Activated CD4-positive, alpha-beta T cell treated with anti-CD3 and anti-CD28 coated beads, Interleukin-2, amount 10 ng/mL, durations not matched to agents 7 days and 5 days (primary cell): ENCODE data around the gene TXNRD2. TPM values are rescaled to one million over a fixed set of nuclear protein-coding genes. Genes with fewer than 3 reads are reported as not detected.
"Not testable (repeated sequence)": the region's sequence is repeated elsewhere in the genome, so short reads cannot be mapped to it uniquely, and the experiment has no call there.

ENCODE experiments used
- CTCF ChIA-PET: fragments of 350-600 bp; sonication (Branson Sonifier 250); formaldehyde crosslinking; loops from one replicate; lab custom pipeline; 2021; ENCODE audit warnings: antibody characterized with exemption; lab: Charles Lee
- POLR2A ChIA-PET: fragments of 350-600 bp; sonication (Branson Sonifier 250); formaldehyde crosslinking; loops from one replicate; lab custom pipeline; 2021; ENCODE audit warnings: antibody characterized with exemption; lab: Charles Lee
- DNase-seq: peaks from one replicate; pipeline ENCODE4 v3.0.0-alpha.2; 2020
- H3K27ac Mint-ChIP-seq: one replicate; pipeline ENCODE4 v1.8.0; 2021; ENCODE audit warnings: mild to moderate bottlenecking, moderate library complexity, mixed read lengths
- H3K27me3 Mint-ChIP-seq: one replicate; pipeline ENCODE4 v1.8.0; 2021; ENCODE audit warnings: mixed read lengths
- H3K36me3 Mint-ChIP-seq: one replicate; pipeline ENCODE4 v1.8.0; 2021; ENCODE audit warnings: low read depth, mixed read lengths
- H3K4me1 Mint-ChIP-seq: one replicate; pipeline ENCODE4 v1.8.0; 2021; ENCODE audit warnings: mixed read lengths
- H3K4me3 Mint-ChIP-seq: one replicate; pipeline ENCODE4 v1.8.0; 2021; ENCODE audit warnings: mild to moderate bottlenecking, moderate library complexity, mixed read lengths
- H3K9me3 Mint-ChIP-seq: one replicate; pipeline ENCODE4 v1.8.0; 2021; ENCODE audit warnings: mixed read lengths
- total RNA-seq, 2 experiments: library from RNA; stranded (reverse); gene quantifications; one replicate each; pipeline ENCODE4 v1.2.3, GENCODE V29; 2021

The TXNRD2 gene
- total RNA-seq, 2 experiments from 2014 or later = 19.3 to 21.9 TPM

- CTCF ChIA-PET = interaction anchor here (1.1 to 2.3 kb wide), 2 partner anchors 11 to 212 kb away, joined by 4 to 7 read pairs; no protein-coding TSS in a partner anchor
- Mint-ChIP-seq H3K9me3 (no peaks in the 10 kb centered on the region), H3K36me3 (peaks cover 7% of the 10 kb centered on the region), H3K4me3 (peak overlapping the region; percentile 89), H3K27ac (peak overlapping the region; percentile 96), H3K4me1 (peaks cover 36% of the 10 kb centered on the region), H3K27me3 (no peaks in the 10 kb centered on the region)
- POLR2A ChIA-PET = no interaction called here
- no peak for DNase-seq
These were observed 801 bp upstream of the TXNRD2 start for GRCh38 chr22:19942157-19943081.

GRCh38 chr22:19940536-19941364 is 868 bp downstream of the TXNRD2 start:
- DNase-seq = no peak
- Mint-ChIP-seq H3K36me3 (peaks cover 23% of the 10 kb centered on the region), H3K4me1 (peaks cover 29% of the 10 kb centered on the region), H3K9me3 (peaks cover 7% of the 10 kb centered on the region), H3K27me3 (no peaks in the 10 kb centered on the region), H3K4me3 (peak overlapping the region; percentile 89), H3K27ac (peak overlapping the region; percentile 96)
- ChIA-PET CTCF (interaction anchor here (2.3 kb wide), 1 partner anchor 210 kb away, joined by 7 read pairs; no protein-coding TSS in a partner anchor), POLR2A (interaction anchor here (0.7 kb wide), 1 partner anchor 15 kb away, joined by 4 read pairs; no protein-coding TSS in a partner anchor)

GRCh38 chr22:19937616-19938473 is 3.8 kb downstream of the TXNRD2 start:
- no peaks in the 10 kb centered on the region for H3K27me3 Mint-ChIP-seq
- DNase-seq = no peak
- H3K4me1 Mint-ChIP-seq = peaks cover 17% of the 10 kb centered on the region
- peaks cover 14% of the 10 kb centered on the region for H3K9me3 Mint-ChIP-seq
- H3K27ac Mint-ChIP-seq = no peak overlapping the region
- CTCF ChIA-PET = no interaction called here
- POLR2A ChIA-PET = no interaction called here
- peaks cover 23% of the 10 kb centered on the region for H3K36me3 Mint-ChIP-seq
- H3K4me3 Mint-ChIP-seq = no peak overlapping the region

- Mint-ChIP-seq H3K27ac (no peak overlapping the region), H3K27me3 (no peaks in the 10 kb centered on the region), H3K4me1 (peaks cover 11% of the 10 kb centered on the region), H3K36me3 (peaks cover 22% of the 10 kb centered on the region), H3K4me3 (no peak overlapping the region), H3K9me3 (peaks cover 14% of the 10 kb centered on the region)
- POLR2A ChIA-PET = no interaction called here
- CTCF ChIA-PET = no interaction called here
- DNase-seq = no peak
These were observed 5.1 kb downstream of the TXNRD2 start for GRCh38 chr22:19936513-19936912.

- H3K4me1 Mint-ChIP-seq, H3K27ac Mint-ChIP-seq, POLR2A ChIA-PET, DNase-seq, H3K4me3 Mint-ChIP-seq, H3K27me3 Mint-ChIP-seq: not testable (repeated sequence)
- Mint-ChIP-seq H3K36me3 (peaks cover 22% of the 10 kb centered on the region), H3K9me3 (peaks cover 14% of the 10 kb centered on the region)
- CTCF ChIA-PET = interaction anchor here (1.6 kb wide), 1 partner anchor 25 kb away, joined by 4 read pairs; no protein-coding TSS in a partner anchor
These were observed 6.4 kb downstream of the TXNRD2 start for GRCh38 chr22:19935123-19935718.

GRCh38 chr22:19933341-19934241 is 8.0 kb downstream of the TXNRD2 start:
- POLR2A ChIA-PET = no interaction called here
- no peak overlapping the region for H3K27ac Mint-ChIP-seq

GRCh38 chr22:19932367-19933206 is 9.0 kb downstream of the TXNRD2 start:
- peaks cover 22% of the 10 kb centered on the region for H3K36me3 Mint-ChIP-seq
- H3K27me3 Mint-ChIP-seq = no peaks in the 10 kb centered on the region
- ChIA-PET CTCF (interaction anchor here (0.6 to 1.9 kb wide), 3 partner anchors 19 to 22 kb away, joined by 3 to 5 read pairs (median 5); no protein-coding TSS in a partner anchor), POLR2A (no interaction called here)
- no peak for DNase-seq
- no peak overlapping the region for H3K27ac Mint-ChIP-seq
- no peaks in the 10 kb centered on the region for H3K4me1 Mint-ChIP-seq
- H3K9me3 Mint-ChIP-seq = peaks cover 14% of the 10 kb centered on the region
- no peak overlapping the region for H3K4me3 Mint-ChIP-seq

More at GRCh38 chr22:19933341-19934241, 8.0 kb downstream of the TXNRD2 start:
- Mint-ChIP-seq H3K36me3 (peaks cover 22% of the 10 kb centered on the region), H3K9me3 (peaks cover 14% of the 10 kb centered on the region), H3K27me3 (no peaks in the 10 kb centered on the region), H3K4me3 (no peak overlapping the region), H3K4me1 (no peaks in the 10 kb centered on the region)
- DNase-seq = no peak
- CTCF ChIA-PET = interaction anchor here (0.6 to 1.6 kb wide), 3 partner anchors 15 to 24 kb away, joined by 3 to 4 read pairs (median 3); no protein-coding TSS in a partner anchor

- ChIA-PET POLR2A (no interaction called here), CTCF (interaction anchor here (1.0 to 1.9 kb wide), 2 partner anchors 18 to 20 kb away, joined by 5 read pairs; no protein-coding TSS in a partner anchor)
- no peak for DNase-seq
- Mint-ChIP-seq H3K4me3 (no peak overlapping the region), H3K4me1 (no peaks in the 10 kb centered on the region), H3K27me3 (no peaks in the 10 kb centered on the region), H3K27ac (no peak overlapping the region), H3K9me3 (peaks cover 11% of the 10 kb centered on the region), H3K36me3 (peaks cover 14% of the 10 kb centered on the region)
These were observed 10.1 kb downstream of the TXNRD2 start for GRCh38 chr22:19931514-19931913.

- no peak for DNase-seq
- Mint-ChIP-seq H3K4me3 (no peak overlapping the region), H3K27me3 (no peaks in the 10 kb centered on the region), H3K9me3 (peaks cover 7% of the 10 kb centered on the region), H3K4me1 (no peaks in the 10 kb centered on the region), H3K27ac (no peak overlapping the region), H3K36me3 (peaks cover 7% of the 10 kb centered on the region)
- ChIA-PET POLR2A (no interaction called here), CTCF (interaction anchor here (1.9 kb wide), 1 partner anchor 18 kb away, joined by 5 read pairs; no protein-coding TSS in a partner anchor)
These were observed 10.8 kb downstream of the TXNRD2 start for GRCh38 chr22:19930551-19931486.
